Aorta (tissue), 5 donors: ENCODE data around the gene TBX3. TPM values are rescaled to one million over a fixed set of nuclear protein-coding genes. Genes with fewer than 3 reads are reported as not detected.

Source experiments
- ATAC-seq: fragments of 200-7000 bp; cut with Tn5 transposase; one replicate; pipeline ENCODE4 v1.9.1; 2022; ENCODE audit warnings: moderate library complexity; ENCODE audit not compliant: low FRiP score
- DNase-seq, 2 donors: peaks; one replicate each; pipeline ENCODE4 v3.0.0-alpha.2; 2020
- H3K27ac ChIP-seq, 2 donors: one replicate each; pipeline ENCODE4 v1.5.1; 2013; ENCODE audit warnings: low read length in 2 of 2, mild to moderate bottlenecking in 2 of 2, moderate library complexity in 2 of 2, control low read depth in 1 of 2, inconsistent platforms in 1 of 2, low read depth in 1 of 2
- H3K27me3 ChIP-seq, 2 donors: one replicate each; pipeline ENCODE4 v1.6.1; 2013; ENCODE audit warnings: control low read depth in 1 of 2, low read length in 1 of 2, mild to moderate bottlenecking in 1 of 2, moderate library complexity in 1 of 2; ENCODE audit not compliant: insufficient read depth in 2 of 2, control insufficient read depth in 1 of 2
- H3K36me3 ChIP-seq, 2 donors: one replicate each; pipeline ENCODE4 v1.6.1; 2013; ENCODE audit warnings: control low read depth in 1 of 2, low read length in 1 of 2, mild to moderate bottlenecking in 1 of 2; ENCODE audit not compliant: insufficient read depth in 2 of 2, control insufficient read depth in 1 of 2
- H3K4me1 ChIP-seq, 2 donors: one replicate each; pipeline ENCODE4 v1.6.1; 2013; ENCODE audit warnings: low read length in 2 of 2, control low read depth in 1 of 2, mild to moderate bottlenecking in 1 of 2, moderate library complexity in 1 of 2; ENCODE audit not compliant: insufficient read depth in 2 of 2, control insufficient read depth in 1 of 2
- H3K4me3 ChIP-seq, 2 donors: one replicate each; pipeline ENCODE4 v1.5.1; 2013; ENCODE audit warnings: low read length in 2 of 2, control low read depth in 1 of 2, mild to moderate bottlenecking in 1 of 2
- H3K9me3 ChIP-seq: one replicate; pipeline ENCODE4 v1.6.1; 2013; ENCODE audit warnings: mild to moderate bottlenecking, low read length; ENCODE audit not compliant: control insufficient read depth
- WGBS, 2 donors: extraction: QIAGEN DNeasy Blood & Tissue Kit; methylation state at CpG; one replicate each; pipeline ENCODE4 v1.1.7; 2013; 5-methylcytosine and 5-hydroxymethylcytosine counted together
- intact Hi-C, 2 donors: fragments of 100-400 bp; cut with DNase I; formaldehyde crosslinking; loops; one replicate each; pipeline versions ENCODE4 v1.14.2 to v1.15.0; 2022
- polyA plus RNA-seq, 2 donors: library from polyadenylated mRNA; stranded (reverse); fragments of 200-250 nt; gene quantifications; one replicate each; pipeline ENCODE4 v1.2.3, GENCODE V29; 2013
- total RNA-seq, 2 donors: library from RNA; stranded (reverse); fragmentation: NEBNext Ultra II Directional; extraction: Animal tissue kit (Norgen Biotek cat#: 25700); gene quantifications; one replicate each; pipeline ENCODE4 v1.2.1, GENCODE V29; 2021
- donor health status: healthy with polysubstance abuse.
- donor health status: Bipolar disorder and iron deficiency.
- donor health status: DM: no; HTN: no; CAD: no.
- donor health status: DM: no; HTN: no; CAD: no.
- donor health status: DM: yes; HTN: yes; CAD: no.

Gene TBX3
- total and polyA plus RNA-seq, 4 donors: 2.2 to 6.8 (median 4.4) TPM

DNA sequence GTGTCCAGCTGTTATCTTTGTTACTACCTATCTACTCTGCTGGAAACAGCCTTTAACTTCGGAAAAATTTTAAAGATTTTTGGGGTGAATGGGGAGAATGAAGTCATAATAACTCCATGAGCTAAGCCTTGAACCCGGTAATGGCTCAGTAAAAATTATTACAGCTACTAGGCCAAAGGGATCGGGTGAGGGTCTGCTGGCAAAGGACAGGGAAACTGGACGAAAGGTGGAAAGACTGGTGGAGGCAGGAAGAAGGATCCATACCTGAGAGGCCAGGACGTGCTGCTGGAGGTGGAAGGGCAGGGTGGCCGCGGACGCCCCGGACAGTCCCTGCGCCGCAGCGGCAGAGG, 10.1 kb downstream of the TBX3 start:
- Histone ChIP-seq H3K9me3 (no peaks in the 10 kb centered on the region), H3K27ac (no peak overlapping the region), H3K4me1 (no peaks in the 10 kb centered on the region), H3K4me3 (no peak overlapping the region), H3K27me3 (no peaks in the 10 kb centered on the region), H3K36me3 (peaks cover 0 to 3% of the 10 kb centered on the region in 2 donors)
- DNase-seq: no peak
- WGBS, 2 donors: 91 to 94% methylated on average over 12 of the region's 12 CpGs
- intact Hi-C loops: no loop called here
- ATAC-seq: no peak

DNA sequence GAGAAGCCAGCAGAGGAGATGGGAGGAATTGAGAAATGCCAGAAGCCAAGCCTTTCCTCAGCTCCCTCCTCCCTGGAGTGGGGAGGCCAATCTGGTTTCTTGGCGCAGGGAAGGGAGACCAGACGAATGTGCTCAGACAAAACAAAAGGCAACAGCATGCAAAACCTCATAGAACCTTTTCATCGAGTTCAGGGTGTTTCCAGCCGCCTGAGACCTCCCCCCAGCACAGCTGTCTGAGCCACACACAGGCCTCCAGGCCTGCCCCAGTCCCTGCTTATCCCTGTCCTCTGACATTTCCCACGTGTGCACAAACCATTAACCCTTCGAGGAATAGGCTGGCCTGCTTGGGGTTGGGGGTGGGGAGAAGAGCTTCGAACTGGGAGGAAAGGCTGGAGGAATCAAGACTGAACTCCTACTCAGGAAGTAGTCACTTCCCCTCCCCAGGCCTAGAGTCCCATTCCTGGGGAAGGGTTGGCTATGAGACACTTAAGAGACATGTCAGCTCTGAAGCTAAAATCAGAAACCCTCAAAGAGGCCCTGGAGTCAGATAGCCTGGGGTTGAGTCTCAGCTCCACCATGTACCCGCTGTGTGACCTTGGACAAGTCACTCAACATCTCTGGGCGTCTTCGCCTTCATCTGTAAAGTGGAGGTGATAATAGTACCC, 10.7 kb downstream of the TBX3 start:
- H3K4me3 ChIP-seq: no peak overlapping the region
- ATAC-seq: no peak
- WGBS, 2 donors: 72 to 80% methylated on average over 10 of the region's 10 CpGs
- DNase-seq: no peak
- intact Hi-C loops: no loop called here
- no peaks in the 10 kb centered on the region for H3K4me1 ChIP-seq
- H3K27ac ChIP-seq: no peak overlapping the region
- H3K27me3 ChIP-seq: no peaks in the 10 kb centered on the region
- H3K36me3 ChIP-seq: peaks cover 0 to 3% of the 10 kb centered on the region in 2 donors
- H3K9me3 ChIP-seq: no peaks in the 10 kb centered on the region

DNA sequence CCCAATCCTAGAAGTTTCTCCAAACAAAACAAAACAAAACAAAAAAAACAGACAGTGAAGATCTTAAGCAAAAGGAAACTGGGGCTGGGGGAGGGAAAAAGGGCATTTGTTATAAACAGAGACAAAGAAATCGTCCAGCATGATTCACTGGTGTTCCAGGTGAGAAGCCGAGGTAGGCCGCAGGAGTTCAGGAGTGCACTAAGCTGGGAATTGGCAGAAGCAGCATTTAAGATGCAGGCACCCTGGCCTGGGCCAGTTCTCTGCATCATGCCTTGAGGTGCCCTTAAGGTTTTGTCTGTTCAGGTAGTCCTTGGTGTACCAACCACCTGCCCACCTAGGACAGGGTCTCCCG, 11.2 kb downstream of the TBX3 start:
- 92 to 97% methylated on average over 4 of the region's 4 CpGs for WGBS, 2 donors
- DNase-seq: no peak
- H3K27ac ChIP-seq: no peak overlapping the region
- H3K27me3 ChIP-seq: no peaks in the 10 kb centered on the region
- peaks cover 0 to 3% of the 10 kb centered on the region in 2 donors for H3K36me3 ChIP-seq
- intact Hi-C loops: no loop called here
- no peaks in the 10 kb centered on the region for H3K9me3 ChIP-seq
- ATAC-seq: no peak
- H3K4me3 ChIP-seq: no peak overlapping the region
- no peaks in the 10 kb centered on the region for H3K4me1 ChIP-seq

DNA sequence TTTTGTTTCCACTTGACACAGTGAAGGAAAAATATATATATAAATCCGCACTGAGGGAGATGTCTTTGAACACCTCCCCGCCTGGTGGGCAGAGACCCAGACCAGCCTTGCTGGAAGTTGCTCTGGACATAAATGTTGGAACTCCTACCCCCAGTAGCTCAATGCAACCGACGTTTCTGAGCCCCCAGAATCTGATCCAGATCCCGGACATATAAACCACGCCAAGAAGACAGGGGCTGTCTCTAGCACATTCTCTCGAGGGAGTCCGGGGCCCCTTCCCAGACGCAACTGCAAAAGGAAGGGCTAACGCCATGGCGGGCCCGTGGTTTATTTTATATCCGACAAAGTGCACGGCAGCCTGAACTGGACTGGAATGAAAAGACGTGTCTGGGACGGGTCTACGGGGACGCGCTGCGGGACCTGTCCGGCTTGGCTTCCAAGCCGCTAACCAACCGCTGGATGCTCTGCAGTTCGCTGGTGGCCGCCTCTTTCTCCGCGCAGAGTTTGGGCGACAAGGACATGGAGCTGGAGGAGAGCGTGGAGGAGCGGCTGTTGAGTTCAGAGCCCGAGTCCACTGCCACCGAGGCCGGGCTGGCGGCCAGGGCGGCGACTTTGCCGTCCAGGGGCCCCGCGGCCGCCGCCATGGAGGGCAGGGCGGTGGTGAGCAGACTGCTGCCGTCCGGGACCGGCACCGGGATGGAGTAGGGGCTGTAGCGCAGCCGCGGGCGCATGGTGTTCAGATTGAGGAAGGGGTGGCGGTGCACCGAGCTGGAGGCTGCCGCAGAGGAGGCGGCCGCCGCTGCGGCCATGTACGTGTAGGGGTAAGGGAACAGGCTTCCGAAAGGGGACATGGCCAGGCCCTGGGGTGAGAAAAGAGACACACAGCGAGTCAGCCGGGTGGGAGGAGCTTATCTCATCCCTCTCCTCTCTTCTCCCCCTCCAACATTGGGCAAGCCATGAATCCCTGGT, 12.2 kb downstream of the TBX3 start:
- H3K4me1 ChIP-seq: no peaks in the 10 kb centered on the region
- 52 to 77% methylated on average over 60 to 61 of the region's 61 CpGs for WGBS, 2 donors
- H3K27me3 ChIP-seq: no peaks in the 10 kb centered on the region
- DNase-seq (no peak), ATAC-seq (no peak)
- no peaks in the 10 kb centered on the region for H3K9me3 ChIP-seq
- H3K27ac ChIP-seq: no peak overlapping the region
- intact Hi-C loops: no loop called here
- no peak overlapping the region for H3K4me3 ChIP-seq
- peaks cover 0 to 3% of the 10 kb centered on the region in 2 donors for H3K36me3 ChIP-seq

DNA sequence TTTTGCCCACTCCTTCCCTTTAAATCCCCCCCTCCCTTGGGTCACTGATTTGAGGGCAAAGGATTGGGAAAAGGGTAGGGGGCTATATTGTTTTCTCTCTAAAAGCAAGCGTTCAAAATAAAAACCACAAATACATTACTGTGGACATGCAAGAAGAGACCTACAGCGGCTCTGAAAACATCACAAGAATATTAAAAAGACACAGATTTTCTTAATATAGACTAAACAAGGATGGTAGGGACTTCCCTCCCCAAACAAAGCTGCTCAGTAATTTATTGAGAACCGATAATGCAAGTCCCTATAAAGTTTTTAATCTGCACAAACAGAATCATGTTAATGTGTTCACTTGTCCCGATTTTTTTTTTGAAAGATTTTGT, 12.9 kb downstream of the TBX3 start:
- WGBS, 2 donors: 67 to 80% methylated on average over 4 of the region's 4 CpGs
- Histone ChIP-seq H3K4me3 (no peak overlapping the region), H3K27me3 (no peaks in the 10 kb centered on the region), H3K27ac (no peak overlapping the region), H3K9me3 (no peaks in the 10 kb centered on the region), H3K36me3 (peaks cover 0 to 3% of the 10 kb centered on the region in 2 donors), H3K4me1 (no peaks in the 10 kb centered on the region)
- intact Hi-C loops: no loop called here
- DNase-seq (no peak), ATAC-seq (no peak)

DNA sequence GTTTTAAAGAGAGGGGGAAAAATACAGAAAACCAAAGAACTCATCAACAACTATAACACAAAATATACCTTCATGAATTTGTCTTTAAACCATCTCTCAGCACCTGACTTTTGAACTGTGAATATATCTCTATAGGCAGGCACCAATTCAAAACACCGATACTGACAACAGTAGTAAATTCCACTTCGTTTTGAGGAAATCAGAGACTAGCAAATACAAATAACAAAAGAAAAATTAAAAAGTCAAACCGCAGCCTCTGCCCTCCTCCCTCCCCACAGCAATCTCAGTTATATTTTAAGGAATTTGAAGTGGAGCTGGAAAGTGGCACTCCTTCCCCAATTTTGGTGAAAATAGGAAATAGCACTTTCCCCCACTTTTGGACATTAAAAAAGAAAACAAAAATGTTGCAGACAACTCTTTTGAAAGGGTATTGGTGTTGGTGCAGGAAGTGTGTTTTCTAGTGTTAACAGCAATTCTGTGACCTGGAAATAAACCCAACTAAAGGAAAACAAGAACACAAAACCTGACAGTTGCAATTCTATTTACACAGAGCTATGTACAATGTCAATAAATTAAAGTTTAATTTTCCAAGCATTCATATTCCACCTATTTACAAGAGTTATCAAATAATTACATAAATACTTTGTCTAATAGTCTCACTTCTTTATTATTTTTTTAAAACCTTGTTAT, 13.5 kb downstream of the TBX3 start:
- H3K27ac ChIP-seq: no peak overlapping the region
- intact Hi-C loops: no loop called here
- DNase-seq: no peak
- no peak overlapping the region for H3K4me3 ChIP-seq
- no peaks in the 10 kb centered on the region for H3K4me1 ChIP-seq
- H3K9me3 ChIP-seq: no peaks in the 10 kb centered on the region
- 75 to 91% methylated on average over 3 of the region's 3 CpGs for WGBS, 2 donors
- H3K36me3 ChIP-seq: peaks cover 0 to 3% of the 10 kb centered on the region in 2 donors
- H3K27me3 ChIP-seq: no peaks in the 10 kb centered on the region
- no peak for ATAC-seq

DNA sequence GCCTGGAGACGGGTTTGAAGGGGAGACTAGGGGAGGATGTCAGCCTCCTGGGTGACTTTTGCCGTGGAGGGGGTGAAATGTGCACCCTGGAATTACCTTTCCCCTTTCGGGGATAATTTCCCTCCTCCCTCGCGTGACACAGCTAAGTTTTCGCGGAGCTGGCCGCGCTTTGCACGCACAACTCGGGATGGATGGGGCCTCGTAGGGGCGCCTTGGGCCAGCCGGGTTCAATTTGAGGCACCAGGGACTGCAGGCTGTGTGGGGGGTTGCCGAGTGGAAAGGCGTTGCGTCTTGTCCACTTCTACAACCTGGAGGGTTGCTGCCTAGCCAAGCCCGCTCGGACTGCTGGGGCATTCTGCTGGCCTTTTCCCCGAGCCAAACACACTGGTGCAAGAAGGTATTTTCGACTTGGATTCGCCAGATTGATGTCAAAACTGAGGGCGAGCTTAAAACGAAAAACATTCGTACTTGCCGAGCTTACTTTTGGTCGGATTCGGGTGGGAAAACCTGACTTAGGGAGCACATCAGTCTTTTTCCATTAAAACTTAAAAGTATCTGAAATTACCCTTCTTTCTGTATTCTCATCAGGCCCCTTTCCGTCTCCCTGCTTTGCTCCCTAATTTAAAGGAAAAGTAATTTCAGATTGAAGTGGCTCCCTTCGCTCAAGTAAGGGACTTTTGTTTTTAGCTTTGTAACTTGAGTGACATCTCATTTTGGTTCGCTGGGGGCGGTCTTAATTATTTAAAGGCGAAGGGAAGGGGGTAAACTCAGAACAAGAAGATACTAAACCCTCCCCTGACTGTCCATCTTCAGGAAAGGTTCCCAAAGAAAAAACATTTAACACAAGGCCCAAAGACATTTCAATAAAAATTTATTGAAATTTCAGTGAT, 14.3 kb downstream of the TBX3 start:
- H3K4me1 ChIP-seq: no peaks in the 10 kb centered on the region
- H3K9me3 ChIP-seq: no peaks in the 10 kb centered on the region
- WGBS, 2 donors: 62 to 84% methylated on average over 33 of the region's 33 CpGs
- ATAC-seq (no peak), DNase-seq (no peak)
- H3K36me3 ChIP-seq: peaks cover 0 to 3% of the 10 kb centered on the region in 2 donors
- H3K27me3 ChIP-seq: no peaks in the 10 kb centered on the region
- H3K4me3 ChIP-seq: no peak overlapping the region
- intact Hi-C loops: no loop called here
- H3K27ac ChIP-seq: no peak overlapping the region

DNA sequence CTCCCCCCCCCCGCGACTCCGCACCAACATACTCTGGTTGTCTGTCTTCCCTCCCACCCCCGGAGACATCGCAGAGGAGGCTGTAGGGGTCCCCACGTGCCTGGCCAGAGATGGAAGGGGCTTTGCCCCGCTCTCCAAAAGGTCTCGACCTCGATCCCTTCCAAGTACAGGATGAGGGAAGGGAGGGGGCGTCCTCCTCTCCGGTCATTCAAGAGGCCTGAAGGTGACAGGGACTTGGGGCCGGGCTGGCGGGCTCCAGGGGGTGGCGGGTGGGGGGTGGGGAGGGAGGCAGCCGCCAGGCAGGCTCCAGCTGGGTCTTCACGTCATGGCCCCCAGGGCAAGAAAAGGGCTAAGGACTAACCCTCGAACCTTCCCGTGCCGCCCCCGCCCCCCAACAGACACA, 15.1 kb downstream of the TBX3 start:
- H3K27me3 ChIP-seq: no peaks in the 10 kb centered on the region
- H3K9me3 ChIP-seq: no peaks in the 10 kb centered on the region
- intact Hi-C loops: no loop called here
- H3K4me3 ChIP-seq: no peak overlapping the region
- H3K27ac ChIP-seq: no peak overlapping the region
- ATAC-seq: no peak
- no peaks in the 10 kb centered on the region for H3K4me1 ChIP-seq
- DNase-seq: no peak
- no peaks in the 10 kb centered on the region for H3K36me3 ChIP-seq
- 24 to 25% methylated on average over 16 to 20 of the region's 20 CpGs for WGBS, 2 donors
